Spleen (tissue), 11 donors: ENCODE results near the gene PIP4K2C. TPM values are rescaled to one million over a fixed set of nuclear protein-coding genes. Genes with fewer than 3 reads are reported as not detected.
"Not testable (repeated sequence)": the region's sequence is repeated elsewhere in the genome, so short reads cannot be mapped to it uniquely, and the experiment has no call there.

Experiments
- DNase-seq: peaks from one replicate; pipeline ENCODE4 v3.0.0-alpha.2; 2020
- H3K27ac ChIP-seq, 8 donors: fragments of 200-600 bp; sonication (generic) in 7 of 8; 1 replicate in 4 of 8; 2 replicates in 4 of 8; pipeline versions ENCODE4 v1.5.0 to v1.8.0; 2016 to 2021; ENCODE audit warnings: inconsistent platforms in 4 of 8, mild to moderate bottlenecking in 4 of 8, moderate library complexity in 1 of 8
- H3K27me3 ChIP-seq, 7 donors: fragments of 200-600 bp; sonication (generic) in 6 of 7; replicated peaks in 1 of 7; 1 replicate in 4 of 7; 2 replicates in 3 of 7; pipeline versions ENCODE4 v1.5.0 to v1.8.0; 2016 to 2021; ENCODE audit warnings: inconsistent platforms in 3 of 7, mild to moderate bottlenecking in 1 of 7
- H3K36me3 ChIP-seq, 6 donors: fragments of 200-600 bp; sonication (generic) in 5 of 6; 1 replicate in 4 of 6; 2 replicates in 2 of 6; pipeline versions ENCODE4 v1.5.0 to v1.8.0; 2016 to 2021; ENCODE audit warnings: inconsistent platforms in 2 of 6
- H3K4me1 ChIP-seq, 6 donors: fragments of 200-600 bp; sonication (generic) in 5 of 6; 1 replicate in 3 of 6; 2 replicates in 3 of 6; pipeline versions ENCODE4 v1.5.0 to v1.8.0; 2016 to 2021; ENCODE audit warnings: inconsistent platforms in 3 of 6
- H3K4me3 ChIP-seq, 8 donors: fragments of 200-600 bp; sonication (generic) in 7 of 8; 1 replicate in 4 of 8; 2 replicates in 4 of 8; pipeline versions ENCODE4 v1.5.0 to v1.8.0; 2016 to 2021; ENCODE audit warnings: inconsistent platforms in 4 of 8, mild to moderate bottlenecking in 4 of 8, moderate library complexity in 2 of 8
- H3K9me3 ChIP-seq, 8 donors: fragments of 200-600 bp; sonication (generic) in 7 of 8; 1 replicate in 4 of 8; 2 replicates in 4 of 8; pipeline versions ENCODE4 v1.5.0 to v1.8.0; 2016 to 2021; ENCODE audit warnings: inconsistent platforms in 4 of 8
- POLR2A ChIP-seq, 3 donors: fragments of 450-650 bp; IDR thresholded peaks; one replicate each; pipeline ENCODE4 v1.5.1; 2017; ENCODE audit warnings: antibody characterized with exemption in 3 of 3, mild to moderate bottlenecking in 1 of 3
- POLR2AphosphoS5 ChIP-seq, 3 donors: sonication (generic); formaldehyde crosslinking; IDR thresholded peaks; one replicate each; pipeline ENCODE4 v1.5.1; 2017; ENCODE audit warnings: antibody characterized with exemption in 3 of 3
- WGBS, 5 donors: extraction: QIAGEN DNeasy Blood & Tissue Kit in 3 of 5; methylation state at CpG; one replicate each; pipeline versions ENCODE4 v1.1.5 to v1.1.7; 2013 to 2018; 5-methylcytosine and 5-hydroxymethylcytosine counted together
- intact Hi-C: fragments of 100-400 bp; cut with DNase I; formaldehyde crosslinking; loops from one replicate; pipeline ENCODE4 v1.15.0; 2023; ENCODE audit warnings: low total_unique reads
- polyA plus RNA-seq, 3 donors: library from polyadenylated mRNA; stranded (reverse); fragments of 200-250 nt; gene quantifications; one replicate each; pipeline ENCODE4 v1.2.1, GENCODE V29; 2013
- total RNA-seq, 7 donors: library from RNA; depleted of rRNA in 3 of 7; stranded (reverse); fragments of >200 nt in 3 of 7; fragmentation: NEBNext Ultra II Directional in 4 of 7; extraction: Animal tissue kit (Norgen Biotek cat#: 25700) in 4 of 7; gene quantifications; one replicate each; pipeline versions ENCODE4 v1.1.0 to v1.2.1, GENCODE V29; 2016 to 2021
- TF ChIP-seq, protein P1 (sequence below), 11 experiments: fragments of 200-600 bp in 7 of 11; fragments of 450-650 bp in 4 of 11; sonication (generic) in 4 of 11; IDR thresholded peaks in 8 of 11; conservative IDR thresholded peaks in 3 of 11; 1 replicate in 7 of 11; 2 replicates in 4 of 11; pipeline versions ENCODE4 v1.4.0 to v1.8.0; 2016 to 2021; ENCODE audit warnings: antibody characterized with exemption in 11 of 11, inconsistent platforms in 4 of 11, mild to moderate bottlenecking in 1 of 11
- donor health status: healthy with polysubstance abuse.
- donor health status: DM: no; HTN: no; CAD: no; lungs with moderate emphysema.
- donor health status: DM: no; HTN: no; CAD: no.
- donor health status: Bipolar disorder and iron deficiency.
- donor health status: healthy.
- donor health status: DM: no; HTN: no; CAD: no.
- donor health status: DM: yes; HTN: yes; CAD: no.

The PIP4K2C gene
- total and polyA plus RNA-seq, 10 donors = 5.7 to 20.9 (median 16.9) TPM

- TF ChIP-seq POLR2AphosphoS5 (IDR thresholded peaks at IDR 0.05) (no peak), POLR2A (IDR thresholded peaks at IDR 0.05) (no peak)
- TF ChIP-seq, protein P1, sequence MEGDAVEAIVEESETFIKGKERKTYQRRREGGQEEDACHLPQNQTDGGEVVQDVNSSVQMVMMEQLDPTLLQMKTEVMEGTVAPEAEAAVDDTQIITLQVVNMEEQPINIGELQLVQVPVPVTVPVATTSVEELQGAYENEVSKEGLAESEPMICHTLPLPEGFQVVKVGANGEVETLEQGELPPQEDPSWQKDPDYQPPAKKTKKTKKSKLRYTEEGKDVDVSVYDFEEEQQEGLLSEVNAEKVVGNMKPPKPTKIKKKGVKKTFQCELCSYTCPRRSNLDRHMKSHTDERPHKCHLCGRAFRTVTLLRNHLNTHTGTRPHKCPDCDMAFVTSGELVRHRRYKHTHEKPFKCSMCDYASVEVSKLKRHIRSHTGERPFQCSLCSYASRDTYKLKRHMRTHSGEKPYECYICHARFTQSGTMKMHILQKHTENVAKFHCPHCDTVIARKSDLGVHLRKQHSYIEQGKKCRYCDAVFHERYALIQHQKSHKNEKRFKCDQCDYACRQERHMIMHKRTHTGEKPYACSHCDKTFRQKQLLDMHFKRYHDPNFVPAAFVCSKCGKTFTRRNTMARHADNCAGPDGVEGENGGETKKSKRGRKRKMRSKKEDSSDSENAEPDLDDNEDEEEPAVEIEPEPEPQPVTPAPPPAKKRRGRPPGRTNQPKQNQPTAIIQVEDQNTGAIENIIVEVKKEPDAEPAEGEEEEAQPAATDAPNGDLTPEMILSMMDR (IDR thresholded peaks at IDR 0.05 in 8 of 11, conservative IDR thresholded peaks at IDR 0.05 in 3 of 11) = no peak
- Histone ChIP-seq H3K27me3 (peaks cover 0 to 42% (median 0%) of the 10 kb centered on the region in 7 donors), H3K9me3 (no peaks in the 10 kb centered on the region), H3K27ac (no peak overlapping the region), H3K4me3 (no peak overlapping the region), H3K36me3 (no peaks in the 10 kb centered on the region), H3K4me1 (no peaks in the 10 kb centered on the region)
- WGBS, 5 donors = 84 to 93% (median 90%) methylated on average over 18 of the region's 18 CpGs
- intact Hi-C loops = no loop called here
- no peak for DNase-seq
These were observed 21.1 kb upstream of the PIP4K2C start for GRCh38 chr12:57569858-57570257.

GRCh38 chr12:57570438-57570837 is 20.6 kb upstream of the PIP4K2C start:
- intact Hi-C loops, DNase-seq, H3K27ac ChIP-seq, H3K4me1 ChIP-seq, H3K9me3 ChIP-seq, H3K36me3 ChIP-seq, H3K4me3 ChIP-seq: not testable (repeated sequence)
- peaks cover 0 to 41% (median 0%) of the 10 kb centered on the region in 7 donors for H3K27me3 ChIP-seq
- WGBS, 5 donors = 82 to 91% (median 89%) methylated on average over 13 of the region's 13 CpGs

GRCh38 chr12:57571926-57572762 is 18.8 kb upstream of the PIP4K2C start:
- WGBS, 5 donors = 88 to 91% (median 89%) methylated on average over 12 of the region's 12 CpGs
- intact Hi-C loops = no loop called here
- no peak for DNase-seq

DNA sequence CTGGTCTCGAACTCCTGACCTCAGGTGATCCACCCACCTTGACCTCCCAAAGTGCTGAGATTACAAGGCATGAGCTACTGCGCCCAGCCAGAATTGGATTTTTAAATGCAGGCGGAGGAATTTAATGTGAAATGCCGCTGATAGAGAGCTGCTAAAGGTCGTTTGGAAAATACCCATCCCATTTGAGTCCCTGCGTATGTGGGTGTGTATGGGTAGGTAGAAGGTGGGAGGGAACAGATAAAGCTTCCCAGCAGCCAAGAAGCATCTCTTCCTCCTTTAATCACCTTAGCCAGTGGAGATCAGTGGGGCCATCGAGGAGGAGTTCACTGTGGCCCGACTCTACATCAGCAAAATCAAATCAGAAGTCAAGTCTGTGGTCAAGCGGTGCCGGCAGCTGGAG is 16.2 kb upstream of the PIP4K2C start:
- WGBS, 5 donors = 81 to 92% (median 87%) methylated on average over 10 of the region's 10 CpGs
- TF ChIP-seq POLR2AphosphoS5 (IDR thresholded peaks at IDR 0.05) (no peak), POLR2A (IDR thresholded peaks at IDR 0.05) (no peak)
- TF ChIP-seq, protein P1 (IDR thresholded peaks at IDR 0.05 in 8 of 11, conservative IDR thresholded peaks at IDR 0.05 in 3 of 11) = no peak

More at GRCh38 chr12:57571926-57572762, 18.8 kb upstream of the PIP4K2C start:
- Histone ChIP-seq H3K4me3 (no peak overlapping the region), H3K27ac (no peak overlapping the region), H3K4me1 (no peaks in the 10 kb centered on the region), H3K9me3 (no peaks in the 10 kb centered on the region), H3K27me3 (peaks cover 0 to 27% (median 0%) of the 10 kb centered on the region in 7 donors), H3K36me3 (no peaks in the 10 kb centered on the region)
- TF ChIP-seq POLR2AphosphoS5 (IDR thresholded peaks at IDR 0.05) (no peak), POLR2A (IDR thresholded peaks at IDR 0.05) (no peak)
- TF ChIP-seq, protein P1 (IDR thresholded peaks at IDR 0.05 in 8 of 11, conservative IDR thresholded peaks at IDR 0.05 in 3 of 11) = no peak

More for the DNA sequence above, 16.2 kb upstream of the PIP4K2C start:
- no peak overlapping the region for H3K27ac ChIP-seq
- no peaks in the 10 kb centered on the region for H3K36me3 ChIP-seq
- no peaks in the 10 kb centered on the region for H3K9me3 ChIP-seq
- H3K4me3 ChIP-seq = no peak overlapping the region
- intact Hi-C loops = no loop called here
- no peak for DNase-seq
- peaks cover 0 to 7% (median 0%) of the 10 kb centered on the region in 7 donors for H3K27me3 ChIP-seq
- no peaks in the 10 kb centered on the region for H3K4me1 ChIP-seq
